NOMO-1 (cell line): ENCODE data around the gene BNIP2.
A peak's percentile ranks its signal among the peaks of the same experiment; 100 is the strongest.
"Not testable (repeated sequence)": the region's sequence is repeated elsewhere in the genome, so short reads cannot be mapped to it uniquely, and the experiment has no call there.

Experiments
- DNase-seq, 2 experiments: peaks; one replicate each; lab custom pipeline; 2025; ENCODE audit not compliant: unreplicated experiment in 2 of 2; lab: John Stamatoyannopoulos, UW

Gene BNIP2, protein sequence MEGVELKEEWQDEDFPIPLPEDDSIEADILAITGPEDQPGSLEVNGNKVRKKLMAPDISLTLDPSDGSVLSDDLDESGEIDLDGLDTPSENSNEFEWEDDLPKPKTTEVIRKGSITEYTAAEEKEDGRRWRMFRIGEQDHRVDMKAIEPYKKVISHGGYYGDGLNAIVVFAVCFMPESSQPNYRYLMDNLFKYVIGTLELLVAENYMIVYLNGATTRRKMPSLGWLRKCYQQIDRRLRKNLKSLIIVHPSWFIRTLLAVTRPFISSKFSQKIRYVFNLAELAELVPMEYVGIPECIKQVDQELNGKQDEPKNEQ

GRCh38 chr15:59688782-59689625, at the start of gene BNIP2:
BNIP2 (minus strand) TSS chr15:59689320; CDS start chr15:59682457, 6,863 bp downstream.
- peak; percentile 98 to 100 for DNase-seq

GRCh38 chr15:59738676-59739075, 49.6 kb upstream of the BNIP2 start:
- no peak for DNase-seq

DNA sequence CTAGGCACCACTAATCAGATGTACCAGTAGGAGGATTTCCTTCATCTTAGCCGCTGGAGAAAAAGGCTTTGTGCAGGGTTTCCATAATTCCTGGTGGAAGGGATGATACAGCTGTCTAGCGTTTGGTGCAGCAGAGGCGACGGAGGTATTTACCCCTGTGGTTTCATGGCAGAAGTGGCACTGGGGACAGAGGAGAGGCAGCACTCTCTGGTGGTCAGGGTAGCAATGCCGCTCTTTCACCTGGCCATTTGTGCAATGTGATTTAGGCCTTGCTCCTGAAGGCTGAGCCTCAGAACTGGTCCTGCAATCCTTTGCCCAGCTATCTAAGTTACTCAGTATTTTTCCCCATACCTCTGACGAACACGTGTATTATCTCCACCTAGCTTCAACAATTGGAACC, 47.1 kb upstream of the BNIP2 start:
- DNase-seq: no peak

DNA sequence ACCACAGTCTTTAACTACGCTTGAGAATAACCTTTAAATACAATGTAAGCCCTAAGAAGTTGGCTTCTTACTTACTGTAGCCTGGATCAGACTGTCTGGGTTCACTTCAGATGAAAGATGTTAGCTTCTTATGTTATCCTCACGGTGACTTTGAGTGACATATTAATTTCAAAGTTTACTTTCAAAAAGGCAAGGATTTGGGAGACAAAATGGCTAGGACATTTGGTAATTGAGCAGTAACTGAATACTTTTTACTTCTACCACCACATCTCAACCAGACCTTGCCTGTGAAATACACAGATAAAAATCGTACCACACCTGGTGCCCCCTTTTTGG, 36.0 kb upstream of the BNIP2 start:
- DNase-seq: no peak

- DNase-seq: no peak
Observed at GRCh38 chr15:59723687-59724346, 34.7 kb upstream of the BNIP2 start.

- no peak for DNase-seq
Observed at GRCh38 chr15:59722476-59722875, 33.4 kb upstream of the BNIP2 start.

- no peak for DNase-seq
Observed at GRCh38 chr15:59722037-59722436, 32.9 kb upstream of the BNIP2 start.

DNA sequence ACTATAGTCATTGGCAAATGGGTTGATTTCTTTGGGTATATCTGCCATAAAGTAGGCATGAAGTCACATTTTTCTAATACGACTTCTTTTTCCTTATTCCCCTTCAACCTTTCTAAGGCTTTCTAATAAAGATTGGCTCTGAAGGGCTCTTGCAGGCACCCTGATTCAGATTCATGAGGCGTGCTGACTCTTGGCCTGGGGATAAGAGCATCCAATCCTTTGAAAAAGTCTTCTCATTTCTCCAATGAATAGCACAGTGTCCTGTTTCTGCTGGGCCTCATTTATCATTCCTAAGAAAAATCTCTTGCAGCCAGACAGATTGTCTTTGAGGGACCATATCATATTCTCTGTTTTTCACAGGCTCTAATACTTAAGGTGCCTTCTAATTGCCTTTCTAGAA, 32.3 kb upstream of the BNIP2 start:
- no peak for DNase-seq

GRCh38 chr15:59713177-59713576, 24.1 kb upstream of the BNIP2 start:
- DNase-seq: no peak

GRCh38 chr15:59711451-59712243, 22.5 kb upstream of the BNIP2 start:
- no peak for DNase-seq

DNA sequence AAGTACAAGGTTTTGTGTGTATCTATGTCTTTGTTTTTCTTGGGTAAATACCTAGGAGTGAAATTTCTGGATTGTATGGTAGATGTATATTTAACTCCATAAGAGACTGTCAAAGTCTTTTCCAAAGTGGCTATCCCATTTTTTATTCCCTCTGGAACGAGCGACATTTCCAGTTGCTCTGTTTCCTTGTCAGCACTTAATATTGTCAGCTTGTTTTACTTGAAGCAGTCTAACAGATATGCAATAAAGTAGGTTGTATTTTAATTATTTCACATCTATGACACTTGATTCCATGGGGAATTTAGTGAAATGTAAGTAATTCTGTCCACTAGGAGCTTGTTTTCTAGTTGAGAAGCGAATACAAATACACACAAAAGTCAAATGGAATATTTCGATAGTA, 18.5 kb upstream of the BNIP2 start:
- no peak for DNase-seq

DNA sequence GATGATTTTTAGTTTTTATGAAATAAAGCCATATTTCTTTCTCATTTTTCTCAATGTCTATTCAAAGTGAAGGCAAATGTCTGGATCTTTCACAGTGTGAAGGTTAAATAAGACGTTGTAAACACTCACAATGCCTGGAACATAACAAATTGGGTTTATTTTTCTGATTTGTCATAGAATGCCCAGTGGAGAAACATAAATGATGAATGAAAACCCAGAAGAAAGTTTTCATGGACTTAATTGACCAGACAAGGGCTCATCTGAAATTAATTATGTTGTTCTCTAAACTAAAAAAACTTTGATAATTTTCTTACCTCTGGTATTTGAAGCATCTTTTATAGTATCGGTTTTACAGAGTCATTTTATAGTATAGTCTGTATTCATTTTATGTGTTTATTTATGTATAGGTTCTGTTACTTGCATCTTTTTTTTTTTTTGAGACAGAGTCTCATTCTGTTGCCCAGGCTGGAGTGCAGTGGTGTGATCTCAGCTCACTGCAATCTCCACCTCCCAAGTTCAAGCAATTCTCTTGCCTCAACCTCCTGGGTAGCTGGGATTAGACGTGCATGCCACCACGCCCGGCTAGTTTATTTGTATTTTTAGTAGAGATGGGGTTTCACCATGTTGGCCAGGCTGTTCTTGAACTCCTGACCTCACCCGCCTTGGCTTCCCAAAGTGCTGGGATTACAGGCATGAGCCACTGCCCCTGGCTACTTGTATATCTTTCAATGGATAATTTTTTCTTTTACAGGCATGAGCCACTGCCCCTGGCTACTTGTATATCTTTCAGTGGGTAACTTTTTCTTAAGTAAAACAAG, 15.1 kb upstream of the BNIP2 start:
- no peak for DNase-seq

DNA sequence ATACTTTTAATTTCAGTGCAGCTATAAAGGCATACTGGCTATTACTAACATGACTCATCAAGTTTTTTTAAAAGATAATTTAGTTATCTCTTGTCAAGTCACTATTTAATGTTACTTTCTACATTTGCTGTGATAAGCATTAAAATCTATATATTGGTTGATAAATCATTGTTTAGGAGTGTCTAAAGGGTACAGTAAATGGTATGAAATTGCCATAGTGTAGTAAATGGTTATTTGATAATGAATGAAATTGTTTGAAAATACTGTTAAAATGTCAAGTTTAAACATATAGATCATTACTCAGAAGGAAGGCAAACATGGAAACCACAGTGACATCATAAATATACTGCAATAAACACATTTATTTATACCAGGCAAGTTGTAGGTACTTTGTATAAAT, 13.2 kb upstream of the BNIP2 start:
- no peak for DNase-seq

- no peak for DNase-seq
Observed at GRCh38 chr15:59701880-59702279, 12.8 kb upstream of the BNIP2 start.

DNA sequence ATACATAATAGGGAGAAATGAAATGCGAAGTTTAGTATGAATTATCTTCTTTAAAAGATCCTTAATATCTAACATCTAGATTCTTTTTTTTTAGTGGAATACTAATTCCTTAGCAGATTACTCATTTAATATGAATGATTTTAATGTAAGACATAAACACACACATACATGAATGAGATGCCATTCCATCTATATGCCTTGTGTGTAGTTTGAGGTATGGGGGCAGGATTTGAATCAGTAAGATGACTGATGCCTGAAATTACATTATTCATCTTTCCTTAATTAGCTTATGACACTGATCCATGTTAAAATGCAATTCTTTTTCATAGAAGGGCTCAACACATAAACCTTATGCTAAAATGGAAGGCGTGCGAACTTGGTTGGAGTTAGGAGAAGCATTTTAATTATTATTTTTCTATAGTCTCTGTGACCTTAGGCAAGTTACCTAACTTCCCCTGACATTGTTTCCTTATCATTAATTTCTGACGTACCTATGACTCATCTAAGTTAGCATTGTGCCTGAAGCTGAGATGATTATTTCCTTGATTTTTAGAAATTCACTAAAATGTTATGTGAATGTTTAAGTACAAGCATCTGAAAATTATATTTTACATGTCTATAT, 10.8 kb upstream of the BNIP2 start:
- peak in 1 of 2 experiments; percentile 3 for DNase-seq

DNA sequence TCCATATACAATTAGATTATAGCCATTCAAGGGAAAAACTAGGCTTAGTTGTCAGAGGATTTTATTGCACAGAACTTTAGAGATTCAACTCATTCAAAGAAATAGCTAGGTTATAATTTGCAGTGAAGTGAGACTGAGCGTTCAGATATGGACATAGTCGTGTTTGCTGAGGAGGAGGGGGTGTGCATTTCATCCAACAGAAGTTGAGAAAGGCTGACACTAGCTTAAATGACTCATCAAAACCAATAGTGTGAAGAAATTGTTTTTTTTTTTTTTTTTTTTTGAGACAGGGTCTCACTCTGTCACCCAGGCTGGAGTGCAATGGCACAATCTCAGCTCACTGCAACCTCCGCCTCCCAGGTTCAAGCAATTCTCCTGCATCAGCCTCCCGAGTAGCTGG, 8.9 kb upstream of the BNIP2 start:
- DNase-seq: not testable (repeated sequence)

DNA sequence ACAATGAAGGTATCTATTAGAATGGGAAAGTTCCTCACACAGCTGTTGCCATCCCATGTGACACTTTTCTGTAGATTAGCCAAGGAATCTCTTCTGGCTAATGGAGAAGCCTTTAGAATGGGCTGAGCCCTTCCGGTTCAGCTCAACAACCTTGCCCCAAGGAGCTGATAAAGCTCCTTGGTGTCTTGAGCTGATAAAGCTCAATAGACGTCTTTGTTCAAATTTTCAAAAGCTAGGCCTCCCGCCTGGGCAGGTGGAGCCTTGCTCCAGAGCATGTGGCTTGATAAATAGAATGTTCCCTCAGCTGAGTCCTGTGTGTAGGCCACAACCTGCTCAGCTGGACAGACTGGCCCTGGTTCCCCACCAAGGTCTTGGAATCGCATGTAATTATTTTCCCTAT, 7.2 kb upstream of the BNIP2 start:
- no peak for DNase-seq

GRCh38 chr15:59694779-59695178, 5.7 kb upstream of the BNIP2 start:
- DNase-seq: no peak

GRCh38 chr15:59691194-59691805, 2.2 kb upstream of the BNIP2 start:
- peak in 1 of 2 experiments; percentile 70 for DNase-seq
